DOHH2 (cell line): ENCODE data around the gene RRP7A.

Experiments used
- CTCF ChIP-seq: fragments of 200-600 bp; sonication (generic); IDR thresholded peaks from one replicate; pipeline ENCODE4 v1.5.1; 2014; ENCODE audit warnings: antibody characterized with exemption, mild to moderate bottlenecking, low read depth, low read length; ENCODE audit not compliant: poor library complexity, severe bottlenecking
- EZH2phosphoT487 ChIP-seq: fragments of 200-600 bp; sonication (generic); IDR thresholded peaks from 2 replicates; pipeline ENCODE4 v1.6.1; 2017; ENCODE audit warnings: borderline replicate concordance, mild to moderate bottlenecking, antibody characterized with exemption, low read length, moderate library complexity, mixed read lengths

GRCh38 chr22:42547562-42547961, 28.0 kb upstream of the RRP7A start:
- no peak for TF ChIP-seq CTCF
- no peak for TF ChIP-seq EZH2phosphoT487
